Activated CD4-positive, alpha-beta T cell treated with anti-CD3 and anti-CD28 coated beads for 48 hours (primary cell): ENCODE measurements around the gene PHLDA1.
A peak's percentile ranks its signal among the peaks of the same experiment; 100 is the strongest.

Experiments used
- DNase-seq: peaks from one replicate; pipeline ENCODE4 v3.0.0-alpha.2; 2020

Gene PHLDA1

GRCh38 chr12:76031414-76032042 is at the start of gene PHLDA1:
Gene PHLDA1 (minus strand): TSS chr12:76031776.
- peak; percentile 97 for DNase-seq

GRCh38 chr12:76080729-76081415 is 49.3 kb upstream of the PHLDA1 start:
- DNase-seq, result peak; percentile 35

GRCh38 chr12:76080017-76080728 is 48.6 kb upstream of the PHLDA1 start:
- no peak for DNase-seq

GRCh38 chr12:76078748-76079147 is 47.2 kb upstream of the PHLDA1 start:
- DNase-seq, result no peak

- no peak for DNase-seq
These were observed 43.9 kb upstream of the PHLDA1 start for GRCh38 chr12:76075448-76075847.

- no peak for DNase-seq
These were observed 43.2 kb upstream of the PHLDA1 start for GRCh38 chr12:76074701-76075336.

GRCh38 chr12:76073561-76073960 is 42.0 kb upstream of the PHLDA1 start:
- no peak for DNase-seq

- DNase-seq, result no peak
These were observed 41.0 kb upstream of the PHLDA1 start for GRCh38 chr12:76072568-76072967.

- no peak for DNase-seq
These were observed 37.8 kb upstream of the PHLDA1 start for GRCh38 chr12:76069339-76069738.

GRCh38 chr12:76065917-76066316 is 34.3 kb upstream of the PHLDA1 start:
- no peak for DNase-seq

- no peak for DNase-seq
These were observed 33.3 kb upstream of the PHLDA1 start for GRCh38 chr12:76064904-76065303.

- no peak for DNase-seq
These were observed 28.5 kb upstream of the PHLDA1 start for GRCh38 chr12:76060111-76060510.

GRCh38 chr12:76057326-76057725 is 25.8 kb upstream of the PHLDA1 start:
- DNase-seq, result no peak

GRCh38 chr12:76055393-76055792 is 23.8 kb upstream of the PHLDA1 start:
- DNase-seq, result no peak

- no peak for DNase-seq
These were observed 18.1 kb upstream of the PHLDA1 start for GRCh38 chr12:76049575-76050251.

- DNase-seq, result no peak
These were observed 16.2 kb upstream of the PHLDA1 start for GRCh38 chr12:76047742-76048141.

- no peak for DNase-seq
These were observed 15.5 kb upstream of the PHLDA1 start for GRCh38 chr12:76047060-76047459.

- no peak for DNase-seq
These were observed 11.8 kb upstream of the PHLDA1 start for GRCh38 chr12:76043377-76043776.

GRCh38 chr12:76042147-76042546 is 10.6 kb upstream of the PHLDA1 start:
- DNase-seq, result no peak

GRCh38 chr12:76041406-76041805 is 9.8 kb upstream of the PHLDA1 start:
- DNase-seq, result no peak

- no peak for DNase-seq
These were observed 8.9 kb upstream of the PHLDA1 start for GRCh38 chr12:76040461-76040860.

GRCh38 chr12:76038176-76038575 is 6.6 kb upstream of the PHLDA1 start:
- DNase-seq, result no peak
